Left hindlimb (tissue), 1 donor: ENCODE measurements around the gene ANKRD44.

Experiments
- DNase-seq: peaks from one replicate; pipeline ENCODE4 v3.0.0-alpha.2; 2018

Gene ANKRD44

GRCh38 chr2:197168705-197169104 lies 141.9 kb downstream of the ANKRD44 start:
- no peak for DNase-seq

DNA sequence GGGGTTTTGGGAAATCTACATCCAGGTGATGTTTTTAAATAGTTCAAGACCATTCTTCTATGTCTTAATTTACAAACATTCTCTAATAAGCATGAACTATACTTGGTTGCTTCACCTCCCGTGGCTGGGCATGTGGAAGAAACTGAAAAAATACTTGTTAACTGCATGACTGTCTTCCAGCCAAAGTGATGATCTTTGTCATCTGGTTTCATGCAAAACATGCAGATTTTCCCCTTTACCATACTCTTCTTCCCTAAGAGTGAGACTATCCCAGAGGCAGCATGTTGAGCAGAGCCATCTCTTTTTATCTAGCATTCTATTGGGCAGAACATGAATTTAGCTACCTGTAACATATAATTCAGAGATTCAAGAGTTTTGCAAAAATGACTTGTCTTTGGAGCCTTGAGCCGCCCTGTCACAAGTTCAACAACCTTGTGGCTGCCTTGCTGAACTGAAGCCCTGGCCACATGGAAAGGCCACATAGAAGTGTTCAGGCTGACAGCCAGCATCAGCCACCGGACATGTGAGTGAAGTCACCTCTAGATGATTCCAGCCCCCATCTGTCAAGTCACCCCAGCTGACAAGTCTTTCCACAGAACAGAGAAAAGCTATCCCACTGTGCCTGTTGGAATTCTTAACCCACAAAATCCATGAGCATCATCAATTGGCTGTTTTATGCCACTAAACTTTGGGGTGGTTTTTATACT lies 142.8 kb downstream of the ANKRD44 start:
- DNase-seq, result no peak

DNA sequence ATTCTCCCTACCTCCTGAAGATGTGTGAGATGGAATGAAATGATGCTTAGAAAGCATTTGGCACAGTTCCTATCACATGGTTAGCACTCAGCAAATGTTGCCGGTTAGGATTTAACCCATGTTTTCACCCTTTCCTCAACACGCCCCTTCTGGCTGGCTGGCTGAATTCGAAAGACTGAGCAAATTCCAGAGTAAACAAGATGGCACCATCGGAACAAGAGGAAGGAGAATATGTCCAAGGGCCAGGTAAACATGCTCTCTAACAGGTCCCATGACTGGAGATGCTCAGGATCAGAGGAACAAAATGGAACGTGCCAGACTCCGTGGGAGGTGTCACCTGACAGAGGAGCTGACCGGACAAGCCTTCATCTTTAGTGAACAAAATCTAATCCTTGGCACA lies 145.6 kb downstream of the ANKRD44 start:
- DNase-seq, result no peak

DNA sequence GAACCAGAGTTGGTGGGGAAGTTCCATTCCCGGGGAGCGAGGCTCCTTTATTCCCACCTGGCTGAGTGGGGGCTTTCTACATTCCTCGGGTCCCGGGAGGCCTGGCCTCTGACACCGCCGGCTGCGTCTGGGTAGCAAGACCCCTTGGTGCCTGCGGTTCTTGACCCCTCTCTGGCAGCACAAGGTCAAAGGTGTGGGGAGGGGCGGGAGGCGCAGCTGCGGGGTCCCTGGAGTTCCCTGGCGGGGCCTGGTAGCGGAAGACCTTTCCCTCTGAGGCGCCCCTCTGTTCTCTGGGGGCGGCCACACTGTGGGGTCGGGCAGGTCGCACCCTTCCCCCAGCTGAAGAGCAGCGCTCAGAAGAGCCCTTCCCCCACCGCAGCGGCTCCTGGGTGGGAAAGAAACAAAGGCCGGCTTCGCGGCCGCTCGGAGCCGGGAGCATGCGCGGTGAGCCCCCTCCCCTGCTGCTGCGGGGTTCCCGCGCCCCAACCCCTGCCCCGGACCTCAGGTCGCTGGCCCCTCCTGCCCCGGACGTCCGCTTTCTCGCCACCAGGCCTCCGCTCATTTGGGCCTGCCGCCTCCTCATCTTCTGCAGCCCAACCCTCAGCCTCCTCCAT lies 146.3 kb downstream of the ANKRD44 start:
- no peak for DNase-seq

DNA sequence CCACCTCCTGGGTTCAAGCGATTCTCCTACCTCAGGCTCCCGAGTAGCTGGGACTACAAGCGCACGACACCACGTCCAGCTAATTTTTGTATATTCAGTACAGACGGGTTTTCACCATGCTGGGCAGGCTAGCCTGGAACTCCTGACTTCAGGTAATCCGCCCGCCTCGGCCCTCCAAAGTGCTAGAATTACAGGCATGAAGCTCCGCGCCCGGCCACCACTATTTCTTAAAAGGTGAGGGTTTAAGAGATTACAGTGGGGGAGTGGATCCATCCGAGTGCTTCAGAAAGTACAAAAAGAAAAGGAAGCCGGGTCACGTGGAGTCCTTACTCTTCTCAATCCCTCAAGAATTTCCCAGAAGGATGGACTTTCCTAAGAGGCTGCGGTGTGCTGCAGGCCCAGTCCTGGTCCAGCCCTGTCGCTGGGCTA lies 146.9 kb downstream of the ANKRD44 start:
- no peak for DNase-seq

DNA sequence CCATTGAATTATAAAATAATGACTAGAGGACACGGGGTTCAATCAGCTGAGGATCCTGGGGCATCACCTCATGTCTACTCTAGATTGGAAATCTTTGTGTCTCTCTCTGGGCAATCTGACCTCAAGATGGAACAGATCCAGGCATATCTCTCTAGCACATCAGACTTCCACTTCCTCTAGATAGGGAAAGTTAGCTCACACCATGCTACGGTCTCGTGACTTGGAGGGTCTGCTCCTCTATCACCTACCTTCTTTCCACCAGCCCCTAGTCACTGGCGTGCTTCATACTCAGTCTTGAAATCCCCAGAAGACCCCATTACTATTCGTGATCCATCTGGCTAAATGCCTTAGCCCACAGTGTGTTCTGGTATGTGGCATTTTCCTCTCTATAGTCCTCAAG lies 148.8 kb downstream of the ANKRD44 start:
- no peak for DNase-seq

- no peak for DNase-seq
These were observed 150.8 kb downstream of the ANKRD44 start for GRCh38 chr2:197159661-197160211.

DNA sequence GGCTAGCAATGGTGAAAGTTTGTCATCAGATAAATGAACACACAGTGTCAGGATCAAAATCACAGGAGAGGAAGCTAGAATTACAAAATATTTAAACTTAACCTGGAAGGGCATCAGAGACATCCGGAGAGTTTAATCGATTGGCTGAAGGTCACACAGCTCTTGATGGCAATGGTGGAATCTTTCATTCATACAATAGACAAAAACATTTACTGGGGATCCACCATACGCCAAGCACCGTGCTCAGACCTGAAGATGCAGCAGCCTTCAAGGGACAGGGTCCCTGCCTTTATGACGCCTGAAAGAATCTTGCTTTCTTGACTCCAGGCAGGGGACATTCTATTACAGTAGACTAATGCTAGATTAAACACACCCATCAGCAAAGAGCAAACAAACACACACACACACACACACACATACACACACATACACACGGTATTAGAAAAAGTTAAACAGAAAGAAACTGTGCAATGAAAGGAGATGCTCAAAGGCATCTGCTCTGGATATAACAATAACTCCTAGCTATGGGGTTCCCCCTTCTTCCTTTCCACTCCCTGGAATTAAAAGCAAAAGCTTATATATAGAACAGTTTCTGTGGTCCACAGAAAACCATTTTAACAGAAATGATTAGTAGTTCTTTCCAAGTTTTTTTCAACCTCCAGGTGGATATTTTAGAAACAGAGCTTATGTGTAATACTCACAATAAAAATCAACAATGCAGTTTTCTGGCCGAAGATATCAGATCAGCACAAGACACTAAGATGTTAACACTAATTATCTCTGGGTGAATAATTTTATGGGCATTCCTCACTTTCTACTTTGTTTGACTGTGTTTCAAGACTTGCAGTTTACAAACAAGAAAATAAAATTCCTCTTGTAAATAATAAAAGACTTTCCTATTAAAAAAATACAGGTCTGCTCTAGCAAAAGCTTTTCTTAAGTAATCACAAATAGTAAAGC lies 151.7 kb downstream of the ANKRD44 start:
- no peak for DNase-seq

GRCh38 chr2:197157879-197158537 lies 152.6 kb downstream of the ANKRD44 start:
- DNase-seq, result no peak

DNA sequence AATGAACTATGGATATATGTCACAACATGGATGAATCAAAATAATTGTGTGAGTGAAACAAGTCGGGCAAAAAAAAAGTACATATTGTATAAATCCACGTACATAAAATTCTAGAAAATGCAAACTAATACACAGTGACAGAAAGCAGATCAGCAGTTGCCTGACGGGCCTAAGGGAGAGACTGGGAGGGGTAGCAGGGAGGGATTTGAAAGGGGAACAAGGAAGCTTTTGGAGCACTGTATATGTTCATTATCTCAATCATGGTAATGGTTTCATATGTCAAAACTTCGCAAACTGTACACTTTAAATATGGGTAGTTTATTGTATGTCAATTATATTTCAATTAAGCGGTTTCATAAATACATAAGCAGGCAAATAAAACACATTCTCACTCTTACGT lies 153.8 kb downstream of the ANKRD44 start:
- DNase-seq, result no peak

DNA sequence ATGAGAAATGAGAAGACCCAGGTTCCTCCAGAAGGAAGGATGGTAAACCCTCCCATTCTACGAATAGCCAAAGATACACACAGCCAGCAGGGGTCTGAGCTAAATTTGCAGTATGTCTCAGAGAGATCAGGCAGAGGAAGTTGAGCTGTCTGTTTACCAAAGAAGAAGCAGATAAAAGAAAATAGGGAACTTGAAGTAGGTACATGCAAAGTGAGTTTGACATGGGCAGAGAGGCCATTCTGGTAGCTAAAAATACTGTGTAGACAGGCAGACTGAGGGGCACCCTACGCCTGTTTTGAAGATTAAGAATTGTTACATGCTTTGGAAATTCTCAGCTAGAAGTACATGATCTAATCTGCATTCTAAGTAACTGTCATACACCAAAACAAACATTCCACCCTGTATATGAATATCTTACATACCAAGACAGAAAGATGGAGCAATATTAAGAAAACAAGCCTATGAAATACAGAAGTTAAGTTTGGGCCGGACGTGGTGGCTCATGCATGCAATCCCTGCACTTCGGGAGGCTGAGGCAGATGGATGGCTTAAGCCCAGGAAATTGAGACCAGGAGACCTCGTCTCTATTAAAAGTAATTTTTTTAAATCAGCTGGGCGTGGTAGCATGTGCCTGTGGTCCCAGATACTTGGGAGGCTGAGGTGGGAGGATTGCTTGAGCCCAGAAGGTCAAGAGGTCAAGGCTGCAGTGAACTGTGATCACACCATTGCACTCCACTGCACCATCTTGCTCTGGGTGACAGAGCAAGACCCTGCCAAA lies 157.9 kb downstream of the ANKRD44 start:
- no peak for DNase-seq

GRCh38 chr2:197149546-197149945 lies 161.0 kb downstream of the ANKRD44 start:
- DNase-seq, result no peak

DNA sequence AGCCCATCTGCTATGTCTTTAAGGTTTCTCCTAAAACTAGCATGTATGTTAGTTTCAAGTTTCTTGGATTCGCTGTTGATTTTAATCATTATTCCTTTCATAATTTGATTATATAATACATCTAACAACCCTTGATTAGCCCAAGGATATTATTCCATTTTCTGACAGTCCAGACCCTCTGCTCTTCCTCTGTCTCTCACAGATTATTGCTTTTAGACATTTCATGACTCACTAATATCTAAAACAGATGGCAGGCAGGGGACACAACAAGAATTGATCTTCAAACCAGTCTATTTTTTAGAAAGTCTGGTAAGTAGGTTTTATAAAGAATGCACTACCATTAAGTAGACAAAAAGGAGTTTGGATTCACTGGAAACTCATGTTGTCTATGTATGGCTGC lies 162.2 kb downstream of the ANKRD44 start:
- no peak for DNase-seq

DNA sequence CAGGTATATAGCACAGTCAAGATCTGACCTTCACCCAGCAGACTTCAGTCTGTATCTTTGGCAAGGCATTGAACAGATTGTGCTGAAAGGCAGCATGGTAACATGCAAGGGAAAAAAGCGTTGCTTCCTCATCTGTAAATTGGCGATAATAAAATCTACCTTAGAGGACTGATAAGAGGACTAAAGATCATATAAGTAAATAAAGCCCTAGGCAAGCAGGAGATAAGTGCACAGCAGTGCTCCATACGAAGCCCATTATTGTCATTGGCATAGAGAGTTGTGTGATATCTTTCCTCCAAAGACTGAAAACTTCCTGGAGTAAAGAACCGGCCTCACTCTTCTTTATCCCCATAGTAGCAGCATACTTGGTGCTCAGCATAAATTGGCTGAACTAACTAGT lies 162.6 kb downstream of the ANKRD44 start:
- no peak for DNase-seq

DNA sequence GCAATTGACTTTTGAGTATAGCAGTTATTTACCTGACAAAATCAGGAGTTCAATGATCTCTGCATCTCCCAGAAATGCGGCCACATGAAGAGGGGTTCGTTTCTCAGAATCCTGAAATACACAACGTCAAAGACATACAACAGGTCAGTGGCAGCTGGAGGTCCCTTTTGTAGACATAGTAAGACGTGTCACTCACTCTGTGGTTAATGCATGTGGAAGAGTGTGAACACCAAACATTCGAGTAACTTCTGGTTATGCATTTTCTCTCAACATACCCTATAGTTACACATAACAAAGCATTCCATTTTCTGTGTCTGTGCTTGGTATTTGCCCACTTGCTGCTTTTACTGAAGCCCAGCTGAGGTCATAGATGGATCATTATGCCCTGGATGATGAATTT lies 163.6 kb downstream of the ANKRD44 start:
- DNase-seq, result no peak

DNA sequence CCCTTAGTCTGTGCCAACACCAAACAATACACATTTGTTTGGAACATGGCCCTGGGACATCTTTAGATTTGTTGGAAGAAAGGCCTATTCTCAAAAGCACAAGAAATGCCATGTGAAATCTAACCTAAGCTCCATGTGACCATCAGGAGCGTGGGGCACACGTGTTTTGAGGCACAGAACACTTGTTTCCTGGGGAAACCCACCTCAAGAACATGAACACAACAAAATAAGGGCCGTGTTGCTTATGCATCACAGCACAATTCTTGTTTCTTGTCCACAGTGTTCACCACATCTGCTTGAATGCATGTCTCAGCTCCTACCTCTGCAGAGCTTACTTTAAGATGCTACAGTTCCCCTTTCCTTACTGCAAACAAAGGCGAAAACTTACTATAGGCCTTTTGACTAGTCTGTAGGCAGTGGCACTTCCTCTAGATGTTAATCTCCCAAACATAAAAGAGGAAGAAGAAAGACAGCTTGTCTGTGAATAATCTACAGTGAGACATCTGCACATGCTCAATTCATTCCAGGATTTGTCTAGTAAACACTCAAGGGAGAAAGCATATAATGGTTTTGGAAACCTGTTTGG lies 165.0 kb downstream of the ANKRD44 start:
- DNase-seq, result no peak

DNA sequence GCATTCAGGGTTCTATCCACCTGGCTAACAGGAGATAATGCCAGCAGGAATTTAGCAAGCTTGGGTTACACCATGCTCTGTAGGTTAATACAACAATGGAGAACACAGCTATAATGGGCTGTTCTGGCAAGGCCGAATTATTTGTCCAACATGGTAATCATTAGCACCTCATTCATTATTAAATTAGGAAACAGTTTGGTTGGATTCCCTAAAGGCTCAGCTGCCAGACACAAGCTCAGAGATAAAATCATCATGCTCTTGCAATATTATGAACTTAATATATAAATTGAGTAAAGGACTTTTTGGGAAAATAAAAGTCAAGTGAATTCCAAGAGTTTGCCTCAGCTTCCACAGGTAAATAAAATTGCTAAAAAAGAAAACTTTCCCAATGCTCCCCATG lies 166.4 kb downstream of the ANKRD44 start:
- DNase-seq, result no peak

DNA sequence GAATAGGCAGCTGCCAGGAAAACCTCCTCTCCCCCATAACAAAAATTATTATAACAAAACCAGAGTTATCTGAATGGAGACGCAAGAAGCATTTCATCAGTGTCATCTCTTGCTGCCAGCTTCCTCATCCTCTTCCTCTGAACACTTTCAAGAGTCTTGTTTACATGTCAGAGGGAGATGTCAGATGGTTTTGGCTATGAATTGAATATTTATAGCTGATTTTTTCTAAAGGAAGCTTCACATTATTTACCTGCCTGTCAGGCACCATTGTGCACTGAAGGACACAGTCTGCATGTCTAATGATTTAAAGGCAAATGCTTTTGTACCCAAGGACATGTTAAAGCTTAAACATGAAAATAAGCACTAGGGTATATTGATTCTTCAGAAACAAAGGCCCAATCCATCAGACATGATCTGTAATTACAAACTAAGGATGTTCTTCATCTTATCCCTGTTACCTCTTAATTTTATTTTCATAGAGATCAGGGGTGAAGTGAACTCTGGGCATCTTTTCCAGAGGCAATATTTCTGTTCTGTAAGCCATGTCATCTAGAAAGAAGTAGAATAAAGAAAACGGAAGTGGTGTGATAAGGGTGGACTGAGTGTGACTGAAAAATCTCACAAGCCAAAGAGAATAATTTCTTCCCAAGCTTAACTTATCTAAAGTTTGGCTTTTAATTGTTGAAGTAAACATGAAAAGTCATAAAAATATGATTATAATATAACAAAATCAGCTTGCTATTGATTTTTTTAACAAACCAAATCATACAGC lies 168.7 kb downstream of the ANKRD44 start:
- no peak for DNase-seq

- DNase-seq, result no peak
These were observed 170.5 kb downstream of the ANKRD44 start for GRCh38 chr2:197140045-197140444.

- DNase-seq, result no peak
These were observed 172.1 kb downstream of the ANKRD44 start for GRCh38 chr2:197138506-197138905.
